ENCODE data around the gene KRT86. TPM values are rescaled to one million over a fixed set of nuclear protein-coding genes. Genes with fewer than 3 reads are reported as not detected.

KRT86 gene
- total and polyA plus RNA-seq, 2 donors (not counting 1 experiment from before 2014, with no cell fraction given): 0.02 to 0.17 TPM

DNA sequence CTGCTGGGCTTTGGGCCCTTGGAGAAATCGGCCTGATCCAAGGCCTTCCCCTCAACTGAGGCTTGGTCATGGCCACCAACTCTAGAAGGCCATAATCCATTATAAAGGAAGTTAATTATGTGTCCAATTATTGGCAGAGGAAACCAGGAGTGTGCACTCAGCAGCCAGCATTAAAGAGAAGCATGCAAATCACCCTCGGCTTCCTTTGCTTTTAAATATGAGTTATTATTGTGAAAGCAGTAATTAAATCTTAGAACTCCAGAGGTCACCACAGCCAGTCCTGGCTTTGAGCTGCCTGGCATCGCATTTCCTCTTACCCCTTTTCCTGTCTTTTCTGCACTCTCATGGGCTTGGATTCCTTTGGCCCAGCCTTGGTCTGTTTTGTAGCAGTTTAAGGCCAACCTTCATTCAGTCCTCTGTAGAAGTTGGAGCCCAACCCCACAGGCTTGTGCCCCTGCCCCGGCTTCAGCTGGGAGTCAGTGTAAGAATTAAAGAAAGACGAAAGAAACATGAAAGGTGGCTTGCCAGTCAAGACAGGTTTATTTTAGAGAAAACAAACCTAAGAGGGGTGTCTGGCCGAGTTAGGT lies 14.7 kb upstream of the KRT86 start:
- DNase-seq (ENCODE audit: low read depth in 2 of 2): peak in 1 of 2 donors; percentile 36
- H3K9ac ChIP-seq (ENCODE audit: insufficient read depth, low read length): no peak overlapping the region
- no peaks in the 10 kb centered on the region for H3K9me3 ChIP-seq (ENCODE audit: control insufficient read depth, insufficient read depth, low read depth, low read length)
- H3K4me2 ChIP-seq (ENCODE audit: extremely low read depth, insufficient read depth, low read length): no peak overlapping the region
- no peaks in the 10 kb centered on the region for H3K4me1 ChIP-seq (ENCODE audit: control insufficient read depth, extremely low read depth, insufficient read depth, low read length)
- no peaks in the 10 kb centered on the region for H4K20me1 ChIP-seq (ENCODE audit: control insufficient read depth, extremely low read depth, insufficient read depth, low read length)
- no peak overlapping the region for H2AFZ ChIP-seq (ENCODE audit: low read length)
- H3K27ac ChIP-seq (ENCODE audit: insufficient read depth, low read length): no peak overlapping the region
- H3K4me3 ChIP-seq (replicated peaks in 1 of 4; ENCODE audit: control extremely low read depth in 1 of 4, insufficient read depth in 1 of 4, low read depth in 3 of 4, low read length in 4 of 4): no peak overlapping the region
- TF ChIP-seq CTCF (conservative IDR thresholded peaks at IDR 0.05 in 1 of 2, IDR thresholded peaks at IDR 0.05 in 1 of 2; ENCODE audit: low read depth in 1 of 2, low read length in 2 of 2) (no peak), EZH2 (IDR thresholded peaks at IDR 0.05; ENCODE audit: low read length, missing control alignments) (no peak)
- H3K79me2 ChIP-seq (ENCODE audit: control insufficient read depth, insufficient read depth, low read length): no peaks in the 10 kb centered on the region
- peaks cover 33% of the 10 kb centered on the region for H3K27me3 ChIP-seq (ENCODE audit: control insufficient read depth, insufficient read depth, low read length)
- no peaks in the 10 kb centered on the region for H3K36me3 ChIP-seq (ENCODE audit: control insufficient read depth, insufficient read depth, low read length)

DNA sequence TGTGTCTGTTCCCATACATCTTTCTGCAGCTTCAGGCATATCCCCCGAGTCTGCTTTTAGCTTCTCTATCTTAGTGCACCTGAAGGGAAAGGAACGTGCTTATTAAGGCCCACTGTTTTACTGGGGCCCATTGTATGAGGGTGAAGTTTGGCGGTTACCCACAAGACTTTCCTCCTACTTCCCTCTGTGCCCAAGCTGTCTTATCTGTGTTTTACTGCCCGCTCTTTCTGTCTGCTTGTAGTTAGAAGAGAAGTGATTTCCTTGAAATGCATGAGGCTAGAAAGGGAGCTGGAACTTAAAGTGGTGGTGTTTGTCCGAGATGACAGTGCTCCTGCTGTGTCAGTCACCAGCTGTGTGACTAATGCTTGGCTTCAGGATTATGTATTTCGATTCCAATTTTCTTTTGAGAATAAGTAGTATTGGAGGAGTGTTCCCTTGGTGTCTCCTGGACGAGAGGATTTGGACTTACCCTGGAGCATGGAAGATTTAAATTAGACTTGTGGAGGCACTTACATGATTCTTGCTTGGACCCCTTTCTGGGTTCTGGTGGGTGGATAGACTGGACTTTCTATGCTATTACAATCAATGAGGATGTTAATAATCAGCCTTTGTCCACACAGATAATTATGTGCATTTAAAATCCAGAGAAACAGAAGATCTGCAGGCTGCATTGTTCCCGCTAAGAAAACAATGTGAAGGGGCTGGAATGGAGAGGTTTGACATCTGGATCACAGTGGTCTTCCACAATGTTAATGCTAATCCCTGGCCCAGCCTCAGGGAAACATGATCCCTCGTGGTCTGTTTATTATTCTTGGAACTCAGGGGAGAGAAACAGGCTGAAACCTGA lies 13.9 kb upstream of the KRT86 start:
- TF ChIP-seq CTCF (conservative IDR thresholded peaks at IDR 0.05 in 1 of 2, IDR thresholded peaks at IDR 0.05 in 1 of 2; ENCODE audit: low read depth in 1 of 2, low read length in 2 of 2) (no peak), EZH2 (IDR thresholded peaks at IDR 0.05; ENCODE audit: low read length, missing control alignments) (no peak)
- no peaks in the 10 kb centered on the region for H3K79me2 ChIP-seq (ENCODE audit: control insufficient read depth, insufficient read depth, low read length)
- no peak overlapping the region for H3K9ac ChIP-seq (ENCODE audit: insufficient read depth, low read length)
- peaks cover 26% of the 10 kb centered on the region for H3K27me3 ChIP-seq (ENCODE audit: control insufficient read depth, insufficient read depth, low read length)
- H3K4me1 ChIP-seq (ENCODE audit: control insufficient read depth, extremely low read depth, insufficient read depth, low read length): no peaks in the 10 kb centered on the region
- H3K4me3 ChIP-seq (replicated peaks in 1 of 4; ENCODE audit: control extremely low read depth in 1 of 4, insufficient read depth in 1 of 4, low read depth in 3 of 4, low read length in 4 of 4): no peak overlapping the region
- DNase-seq (ENCODE audit: low read depth in 2 of 2): peak; percentile 76 to 78
- H3K4me2 ChIP-seq (ENCODE audit: extremely low read depth, insufficient read depth, low read length): no peak overlapping the region
- H2AFZ ChIP-seq (ENCODE audit: low read length): no peak overlapping the region
- no peaks in the 10 kb centered on the region for H3K36me3 ChIP-seq (ENCODE audit: control insufficient read depth, insufficient read depth, low read length)
- no peak overlapping the region for H3K27ac ChIP-seq (ENCODE audit: insufficient read depth, low read length)
- H3K9me3 ChIP-seq (ENCODE audit: control insufficient read depth, insufficient read depth, low read depth, low read length): no peaks in the 10 kb centered on the region
- no peaks in the 10 kb centered on the region for H4K20me1 ChIP-seq (ENCODE audit: control insufficient read depth, extremely low read depth, insufficient read depth, low read length)

- peaks cover 23% of the 10 kb centered on the region for H3K27me3 ChIP-seq (ENCODE audit: control insufficient read depth, insufficient read depth, low read length)
- H3K4me2 ChIP-seq (ENCODE audit: extremely low read depth, insufficient read depth, low read length): no peak overlapping the region
- no peaks in the 10 kb centered on the region for H3K36me3 ChIP-seq (ENCODE audit: control insufficient read depth, insufficient read depth, low read length)
- no peaks in the 10 kb centered on the region for H3K9me3 ChIP-seq (ENCODE audit: control insufficient read depth, insufficient read depth, low read depth, low read length)
- no peaks in the 10 kb centered on the region for H3K4me1 ChIP-seq (ENCODE audit: control insufficient read depth, extremely low read depth, insufficient read depth, low read length)
- H3K27ac ChIP-seq (ENCODE audit: insufficient read depth, low read length): no peak overlapping the region
- H3K9ac ChIP-seq (ENCODE audit: insufficient read depth, low read length): no peak overlapping the region
- DNase-seq (ENCODE audit: low read depth in 2 of 2): no peak
- no peak overlapping the region for H3K4me3 ChIP-seq (replicated peaks in 1 of 4; ENCODE audit: control extremely low read depth in 1 of 4, insufficient read depth in 1 of 4, low read depth in 3 of 4, low read length in 4 of 4)
- no peak overlapping the region for H2AFZ ChIP-seq (ENCODE audit: low read length)
- H4K20me1 ChIP-seq (ENCODE audit: control insufficient read depth, extremely low read depth, insufficient read depth, low read length): no peaks in the 10 kb centered on the region
- no peak for TF ChIP-seq CTCF (conservative IDR thresholded peaks at IDR 0.05 in 1 of 2, IDR thresholded peaks at IDR 0.05 in 1 of 2; ENCODE audit: low read depth in 1 of 2, low read length in 2 of 2)
- no peak for TF ChIP-seq EZH2 (IDR thresholded peaks at IDR 0.05; ENCODE audit: low read length, missing control alignments)
- no peaks in the 10 kb centered on the region for H3K79me2 ChIP-seq (ENCODE audit: control insufficient read depth, insufficient read depth, low read length)
These were observed 13.3 kb upstream of the KRT86 start for GRCh38 chr12:52261208-52261484.
